ENCODE results near the gene NSDHL.

- TF ChIP-seq, protein P1, sequence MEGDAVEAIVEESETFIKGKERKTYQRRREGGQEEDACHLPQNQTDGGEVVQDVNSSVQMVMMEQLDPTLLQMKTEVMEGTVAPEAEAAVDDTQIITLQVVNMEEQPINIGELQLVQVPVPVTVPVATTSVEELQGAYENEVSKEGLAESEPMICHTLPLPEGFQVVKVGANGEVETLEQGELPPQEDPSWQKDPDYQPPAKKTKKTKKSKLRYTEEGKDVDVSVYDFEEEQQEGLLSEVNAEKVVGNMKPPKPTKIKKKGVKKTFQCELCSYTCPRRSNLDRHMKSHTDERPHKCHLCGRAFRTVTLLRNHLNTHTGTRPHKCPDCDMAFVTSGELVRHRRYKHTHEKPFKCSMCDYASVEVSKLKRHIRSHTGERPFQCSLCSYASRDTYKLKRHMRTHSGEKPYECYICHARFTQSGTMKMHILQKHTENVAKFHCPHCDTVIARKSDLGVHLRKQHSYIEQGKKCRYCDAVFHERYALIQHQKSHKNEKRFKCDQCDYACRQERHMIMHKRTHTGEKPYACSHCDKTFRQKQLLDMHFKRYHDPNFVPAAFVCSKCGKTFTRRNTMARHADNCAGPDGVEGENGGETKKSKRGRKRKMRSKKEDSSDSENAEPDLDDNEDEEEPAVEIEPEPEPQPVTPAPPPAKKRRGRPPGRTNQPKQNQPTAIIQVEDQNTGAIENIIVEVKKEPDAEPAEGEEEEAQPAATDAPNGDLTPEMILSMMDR (conservative IDR thresholded peaks at IDR 0.05 in 1 of 2, IDR thresholded peaks at IDR 0.05 in 1 of 2; ENCODE audit: extremely low read depth in 1 of 2, insufficient read depth in 1 of 2, low read depth in 1 of 2, low read length in 2 of 2): no peak
- no peak for TF ChIP-seq EZH2 (IDR thresholded peaks at IDR 0.05; ENCODE audit: borderline replicate concordance, low read length)
Observed at GRCh38 chrX:152872522-152872921, 41.7 kb downstream of the NSDHL start.
